Measurements from ENCODE around the gene KATNAL1.

KATNAL1 gene

GRCh38 chr13:30307194-30307970, at the start of gene KATNAL1:
Gene KATNAL1 (minus strand): TSS chr13:30307551. CDS start chr13:30283777, 23,774 bp downstream.
- peak; percentile 81 for DNase-seq (ENCODE audit: low spot score)

GRCh38 chr13:30355839-30356238, 48.5 kb upstream of the KATNAL1 start:
- DNase-seq (ENCODE audit: low spot score) = no peak

- no peak for DNase-seq (ENCODE audit: low spot score)
Measured at GRCh38 chr13:30355384-30355699, 48.0 kb upstream of the KATNAL1 start.

GRCh38 chr13:30354493-30355383, 47.4 kb upstream of the KATNAL1 start:
- no peak for DNase-seq (ENCODE audit: low spot score)

GRCh38 chr13:30353471-30354215, 46.3 kb upstream of the KATNAL1 start:
- DNase-seq (ENCODE audit: low spot score) = no peak

- DNase-seq (ENCODE audit: low spot score) = no peak
Measured at GRCh38 chr13:30353060-30353459, 45.7 kb upstream of the KATNAL1 start.

GRCh38 chr13:30352121-30352520, 44.8 kb upstream of the KATNAL1 start:
- no peak for DNase-seq (ENCODE audit: low spot score)

- DNase-seq (ENCODE audit: low spot score) = no peak
Measured at GRCh38 chr13:30346789-30347167, 39.4 kb upstream of the KATNAL1 start.

GRCh38 chr13:30346153-30346788, 38.9 kb upstream of the KATNAL1 start:
- DNase-seq (ENCODE audit: low spot score) = no peak

- no peak for DNase-seq (ENCODE audit: low spot score)
Measured at GRCh38 chr13:30345426-30346100, 38.2 kb upstream of the KATNAL1 start.

- DNase-seq (ENCODE audit: low spot score) = peak; percentile 56
Measured at GRCh38 chr13:30341815-30342570, 34.6 kb upstream of the KATNAL1 start.

GRCh38 chr13:30340331-30341250, 33.2 kb upstream of the KATNAL1 start:
- DNase-seq (ENCODE audit: low spot score) = no peak

GRCh38 chr13:30339738-30340330, 32.5 kb upstream of the KATNAL1 start:
- no peak for DNase-seq (ENCODE audit: low spot score)

- DNase-seq (ENCODE audit: low spot score) = no peak
Measured at GRCh38 chr13:30338952-30339351, 31.6 kb upstream of the KATNAL1 start.

GRCh38 chr13:30338331-30338851, 31.0 kb upstream of the KATNAL1 start:
- no peak for DNase-seq (ENCODE audit: low spot score)

GRCh38 chr13:30337061-30337610, 29.8 kb upstream of the KATNAL1 start:
- no peak for DNase-seq (ENCODE audit: low spot score)

- DNase-seq (ENCODE audit: low spot score) = peak; percentile 71
Measured at GRCh38 chr13:30334663-30335386, 27.5 kb upstream of the KATNAL1 start.

- no peak for DNase-seq (ENCODE audit: low spot score)
Measured at GRCh38 chr13:30333616-30334015, 26.3 kb upstream of the KATNAL1 start.
